A673 (cell line): Measurements from ENCODE around the gene TSHR. TPM values are rescaled to one million over a fixed set of nuclear protein-coding genes. Genes with fewer than 3 reads are reported as not detected.
"Not testable (repeated sequence)": the region's sequence is repeated elsewhere in the genome, so short reads cannot be mapped to it uniquely, and the experiment has no call there.

ENCODE experiments used
- BruUV-seq: library from RNA; stranded (reverse); fragments of 400-500 nt; replicated peaks from 2 replicates; lab custom pipeline; 2021; lab: Mats Ljungman, UMichigan
- CTCF ChIA-PET: fragments of 300-600 bp; sonication (Branson Sonifier 250); formaldehyde crosslinking; loops from one replicate; lab custom pipeline; 2022; ENCODE audit warnings: antibody characterized with exemption; lab: Charles Lee
- POLR2A ChIA-PET: fragments of 300-600 bp; sonication (Branson Sonifier 250); formaldehyde crosslinking; loops from one replicate; lab custom pipeline; 2022; ENCODE audit warnings: antibody characterized with exemption; ENCODE audit not compliant: low non-redundant PET; lab: Charles Lee
- DNase-seq: peaks from one replicate; pipeline ENCODE4 v3.0.0-alpha.2; 2015; ENCODE audit warnings: low spot score
- H3K27ac ChIP-seq: fragments of 200-600 bp; sonication (generic); 2 replicates; pipeline ENCODE4 v1.5.1; 2016; ENCODE audit warnings: mixed run types, low read depth, mild to moderate bottlenecking, mixed read lengths, antibody characterized with exemption, low read length; ENCODE audit not compliant: poor library complexity, severe bottlenecking
- H3K27me3 ChIP-seq: fragments of 200-600 bp; sonication (generic); replicated peaks from 2 replicates; pipeline ENCODE4 v1.6.1; 2017; ENCODE audit warnings: mixed run types, low read depth, mild to moderate bottlenecking, mixed read lengths, antibody characterized with exemption, low read length; ENCODE audit not compliant: insufficient read depth, poor library complexity
- H3K36me3 ChIP-seq: fragments of 200-600 bp; sonication (generic); 2 replicates; pipeline ENCODE4 v1.6.1; 2016; ENCODE audit warnings: mixed run types, mild to moderate bottlenecking, mixed read lengths, antibody characterized with exemption, low read length; ENCODE audit not compliant: insufficient read depth, poor library complexity, severe bottlenecking
- H3K4me1 ChIP-seq: fragments of 200-600 bp; sonication (generic); 2 replicates; pipeline ENCODE4 v1.6.1; 2017; ENCODE audit warnings: mixed run types, mild to moderate bottlenecking, mixed read lengths, antibody characterized with exemption, low read length; ENCODE audit not compliant: insufficient read depth, poor library complexity, severe bottlenecking
- H3K4me3 ChIP-seq: fragments of 200-600 bp; sonication (generic); 2 replicates; pipeline ENCODE4 v1.5.1; 2016; ENCODE audit warnings: low read depth, mixed run types, mild to moderate bottlenecking, mixed read lengths, low read length; ENCODE audit not compliant: poor library complexity, severe bottlenecking
- H3K9me3 ChIP-seq: fragments of 200-600 bp; sonication (generic); 2 replicates; pipeline ENCODE4 v1.6.1; 2016; ENCODE audit warnings: mixed run types, low read depth, mild to moderate bottlenecking, mixed read lengths, antibody characterized with exemption, low read length; ENCODE audit not compliant: poor library complexity, severe bottlenecking
- EZH2 ChIP-seq: fragments of 200-600 bp; sonication (generic); IDR thresholded peaks from 2 replicates; pipeline ENCODE4 v1.6.1; 2017; ENCODE audit warnings: borderline replicate concordance, low read depth, mild to moderate bottlenecking, mixed read lengths, antibody characterized with exemption, low read length; ENCODE audit not compliant: poor library complexity, severe bottlenecking
- intact Hi-C: fragments of 100-400 bp; cut with micrococcal nuclease; formaldehyde crosslinking; loops from one replicate; pipeline ENCODE4 v1.10.0; 2022; ENCODE audit not compliant: unreplicated experiment
- total RNA-seq: library from RNA; stranded (reverse); gene quantifications from 2 replicates; pipeline ENCODE4 v1.2.3, GENCODE V29; 2021
- TF ChIP-seq, protein P1 (sequence below): fragments of 300-800, 200-600 bp; sonication (generic); conservative IDR thresholded peaks from 2 replicates; pipeline ENCODE4 v1.5.1; 2017; ENCODE audit warnings: low read depth, mild to moderate bottlenecking, antibody characterized with exemption, low read length, moderate library complexity, mixed read lengths

Gene TSHR
- total RNA-seq, 1 experiment from 2014 or later = not detected

DNA sequence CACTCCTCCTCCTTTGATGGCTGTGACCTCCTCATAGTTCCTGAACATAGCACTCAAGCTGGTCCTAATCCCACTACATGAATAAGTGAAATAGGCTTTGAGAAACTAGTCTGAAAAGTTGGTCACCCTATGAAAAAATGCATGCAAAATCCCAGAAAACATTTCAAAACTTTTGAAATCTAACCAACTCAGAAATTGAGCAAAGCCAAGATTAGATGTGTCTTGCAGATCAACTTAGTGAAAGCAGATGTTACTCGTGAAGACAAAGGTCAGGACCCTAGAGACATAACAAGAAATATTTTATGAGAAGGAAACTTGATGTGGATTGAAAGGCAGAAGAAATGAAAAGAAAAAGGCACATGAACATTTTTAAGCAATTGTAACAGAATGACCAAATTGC lies 63.3 kb downstream of the TSHR start:
- Histone ChIP-seq H3K4me3 (no peak overlapping the region), H3K4me1 (no peaks in the 10 kb centered on the region), H3K27ac (no peak overlapping the region), H3K27me3 (no peaks in the 10 kb centered on the region), H3K36me3 (no peaks in the 10 kb centered on the region), H3K9me3 (no peaks in the 10 kb centered on the region)
- no TSS peak for BruUV-seq
- TF ChIP-seq, protein P1, sequence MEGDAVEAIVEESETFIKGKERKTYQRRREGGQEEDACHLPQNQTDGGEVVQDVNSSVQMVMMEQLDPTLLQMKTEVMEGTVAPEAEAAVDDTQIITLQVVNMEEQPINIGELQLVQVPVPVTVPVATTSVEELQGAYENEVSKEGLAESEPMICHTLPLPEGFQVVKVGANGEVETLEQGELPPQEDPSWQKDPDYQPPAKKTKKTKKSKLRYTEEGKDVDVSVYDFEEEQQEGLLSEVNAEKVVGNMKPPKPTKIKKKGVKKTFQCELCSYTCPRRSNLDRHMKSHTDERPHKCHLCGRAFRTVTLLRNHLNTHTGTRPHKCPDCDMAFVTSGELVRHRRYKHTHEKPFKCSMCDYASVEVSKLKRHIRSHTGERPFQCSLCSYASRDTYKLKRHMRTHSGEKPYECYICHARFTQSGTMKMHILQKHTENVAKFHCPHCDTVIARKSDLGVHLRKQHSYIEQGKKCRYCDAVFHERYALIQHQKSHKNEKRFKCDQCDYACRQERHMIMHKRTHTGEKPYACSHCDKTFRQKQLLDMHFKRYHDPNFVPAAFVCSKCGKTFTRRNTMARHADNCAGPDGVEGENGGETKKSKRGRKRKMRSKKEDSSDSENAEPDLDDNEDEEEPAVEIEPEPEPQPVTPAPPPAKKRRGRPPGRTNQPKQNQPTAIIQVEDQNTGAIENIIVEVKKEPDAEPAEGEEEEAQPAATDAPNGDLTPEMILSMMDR = no peak
- no peak for TF ChIP-seq EZH2
- POLR2A ChIA-PET = no interaction called here
- no peak for DNase-seq
- intact Hi-C loops = no loop called here
- CTCF ChIA-PET = no interaction called here

DNA sequence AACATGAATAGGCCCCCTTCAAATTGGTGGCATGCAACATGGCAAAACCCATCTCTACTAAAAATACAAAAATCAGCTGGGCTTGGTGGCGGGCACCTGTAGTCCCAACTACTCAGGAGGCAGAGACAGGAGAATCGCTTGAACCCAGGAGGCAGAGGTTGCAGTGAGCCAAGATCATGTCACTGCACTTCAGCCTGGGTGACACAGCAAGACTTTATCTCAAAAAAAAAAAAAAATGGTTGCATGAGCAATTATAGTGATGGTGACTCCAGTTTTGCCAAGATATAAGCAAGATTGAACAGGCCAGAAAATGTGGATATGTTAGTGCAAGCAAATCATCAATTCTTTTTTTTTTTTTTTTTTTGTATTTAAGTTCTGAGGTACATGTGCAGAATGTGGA lies 63.7 kb downstream of the TSHR start:
- POLR2A ChIA-PET, CTCF ChIA-PET, H3K27me3 ChIP-seq, DNase-seq, H3K4me3 ChIP-seq, H3K27ac ChIP-seq, H3K9me3 ChIP-seq, BruUV-seq, H3K4me1 ChIP-seq, intact Hi-C loops, H3K36me3 ChIP-seq: not testable (repeated sequence)

DNA sequence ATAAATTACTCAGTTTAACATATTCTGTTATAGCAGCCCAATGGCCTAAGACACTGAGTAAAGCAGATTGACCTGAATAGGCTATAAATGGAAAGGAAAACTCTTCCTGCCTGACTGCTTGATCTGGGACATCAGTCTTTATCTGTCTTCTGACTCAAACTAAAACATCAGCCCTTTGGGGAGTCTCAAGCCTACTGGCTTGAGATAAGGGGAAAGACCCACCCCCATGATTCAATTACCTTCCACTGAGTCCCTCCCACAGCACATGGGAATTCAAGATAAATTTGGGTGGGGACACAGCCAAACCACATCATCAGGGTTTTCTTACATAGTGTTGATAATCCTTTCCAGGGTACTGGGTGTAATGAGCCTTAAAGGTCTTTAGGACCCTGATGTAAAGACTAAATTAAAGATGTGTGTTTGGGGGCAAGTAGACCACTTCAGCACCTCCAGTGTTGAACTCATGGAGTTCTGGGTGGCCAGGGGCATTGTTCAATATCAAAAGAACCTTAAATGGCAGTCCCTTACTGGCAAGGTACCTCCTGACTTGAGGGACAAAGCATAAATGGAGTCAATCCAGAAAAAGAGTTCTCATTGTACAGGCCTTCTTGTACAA lies 67.8 kb downstream of the TSHR start:
- TF ChIP-seq, protein P1 = no peak
- TF ChIP-seq EZH2 = no peak
- H3K27me3 ChIP-seq = no peaks in the 10 kb centered on the region
- no peak for DNase-seq
- H3K27ac ChIP-seq = no peak overlapping the region
- H3K9me3 ChIP-seq = no peaks in the 10 kb centered on the region
- intact Hi-C loops = no loop called here
- no peak overlapping the region for H3K4me3 ChIP-seq
- ChIA-PET POLR2A (no interaction called here), CTCF (interaction anchor here (0.7 kb wide), 1 partner anchor 50 kb away, joined by 3 read pairs; no protein-coding TSS in a partner anchor)
- no peaks in the 10 kb centered on the region for H3K4me1 ChIP-seq
- no TSS peak for BruUV-seq
- H3K36me3 ChIP-seq = no peaks in the 10 kb centered on the region

DNA sequence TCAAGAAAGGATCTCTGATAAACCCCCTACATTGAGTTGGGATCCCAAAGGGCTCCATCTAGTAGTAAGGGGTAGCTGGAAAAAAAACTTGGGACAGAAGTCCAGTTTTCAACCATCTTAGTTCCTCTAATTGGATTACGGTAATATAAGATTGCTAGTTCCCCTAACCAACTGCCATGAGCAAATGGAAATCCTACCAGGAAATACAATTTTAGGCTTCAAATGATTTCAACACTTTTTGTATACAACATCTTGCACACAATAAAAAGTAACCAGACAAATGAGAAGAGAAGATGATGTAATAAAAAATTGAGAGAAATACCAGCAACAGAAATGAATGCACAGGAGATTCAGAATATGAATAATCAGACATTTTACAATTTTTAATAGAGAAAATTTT lies 73.0 kb downstream of the TSHR start:
- Histone ChIP-seq H3K9me3 (no peaks in the 10 kb centered on the region), H3K27ac (no peak overlapping the region), H3K36me3 (no peaks in the 10 kb centered on the region), H3K27me3 (no peaks in the 10 kb centered on the region), H3K4me3 (no peak overlapping the region), H3K4me1 (no peaks in the 10 kb centered on the region)
- intact Hi-C loops = no loop called here
- no peak for DNase-seq
- TF ChIP-seq, protein P1 = no peak
- no peak for TF ChIP-seq EZH2
- CTCF ChIA-PET = no interaction called here
- POLR2A ChIA-PET = no interaction called here
- BruUV-seq = no TSS peak
